Stimulated activated CD4-positive, alpha-beta T cell treated with anti-CD3 and anti-CD28 coated beads, TNF-alpha, amount 100 ng/mL, for 1 hour (primary cell): ENCODE results near the gene TOR1AIP2.
"Not testable (repeated sequence)": the region's sequence is repeated elsewhere in the genome, so short reads cannot be mapped to it uniquely, and the experiment has no call there.

Experiments
- DNase-seq, 3 donors: peaks; one replicate each; pipeline ENCODE4 v3.0.0-alpha.2; 2020; ENCODE audit warnings: low read depth in 3 of 3, low spot score in 1 of 3

TOR1AIP2 gene

DNA sequence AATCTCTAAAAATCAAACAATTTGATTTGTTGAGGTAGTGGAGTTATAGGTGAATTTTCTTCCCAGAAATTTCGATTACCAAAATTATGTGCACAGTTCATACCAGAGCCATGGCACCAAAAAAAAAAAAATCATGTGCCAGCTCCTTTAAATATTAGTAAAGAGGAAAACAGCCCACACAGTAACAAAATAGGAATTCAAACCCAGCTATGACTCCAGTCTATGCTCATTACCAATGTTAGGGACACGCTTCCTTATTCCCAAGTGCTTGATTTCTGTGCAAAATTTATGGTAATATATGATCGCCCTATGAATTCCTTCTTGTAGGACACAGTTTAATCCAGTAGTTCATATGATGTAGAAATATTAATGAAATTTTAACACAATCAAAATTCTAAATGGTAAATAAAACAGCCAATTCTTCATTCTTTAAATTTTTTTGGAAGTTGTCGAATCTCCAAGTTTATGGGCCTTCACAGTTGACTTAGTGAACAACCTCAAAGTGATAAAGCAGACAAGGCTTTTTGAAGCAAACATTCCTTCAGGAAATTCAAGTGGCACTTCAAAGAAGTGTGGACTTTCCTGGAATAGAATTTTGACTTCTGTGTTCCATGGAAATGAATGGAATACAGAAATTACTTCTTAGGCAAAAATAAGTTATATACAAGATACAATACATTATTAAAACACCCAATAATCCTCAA is 1.9 kb downstream of the TOR1AIP2 start:
- DNase-seq, result no peak

DNA sequence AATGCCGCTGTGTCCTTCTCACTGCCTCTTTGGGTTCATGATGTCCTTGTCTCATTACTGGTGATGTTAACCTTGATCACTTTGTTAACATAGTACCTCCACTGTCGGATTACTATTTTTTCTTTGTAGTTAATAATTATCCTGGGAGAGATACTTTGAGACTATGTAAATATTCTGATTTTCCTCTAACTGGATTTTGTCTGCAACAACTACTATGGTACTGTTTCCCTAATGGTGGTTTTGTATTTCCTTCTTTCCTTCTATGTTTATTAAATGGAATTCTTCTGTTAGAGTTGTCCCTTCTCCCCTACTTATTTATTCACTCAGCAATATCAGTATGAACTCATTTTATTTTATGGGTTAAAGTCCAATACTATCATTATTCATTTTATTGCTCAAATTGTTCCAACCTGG is 4.2 kb downstream of the TOR1AIP2 start:
- DNase-seq, result no peak

DNA sequence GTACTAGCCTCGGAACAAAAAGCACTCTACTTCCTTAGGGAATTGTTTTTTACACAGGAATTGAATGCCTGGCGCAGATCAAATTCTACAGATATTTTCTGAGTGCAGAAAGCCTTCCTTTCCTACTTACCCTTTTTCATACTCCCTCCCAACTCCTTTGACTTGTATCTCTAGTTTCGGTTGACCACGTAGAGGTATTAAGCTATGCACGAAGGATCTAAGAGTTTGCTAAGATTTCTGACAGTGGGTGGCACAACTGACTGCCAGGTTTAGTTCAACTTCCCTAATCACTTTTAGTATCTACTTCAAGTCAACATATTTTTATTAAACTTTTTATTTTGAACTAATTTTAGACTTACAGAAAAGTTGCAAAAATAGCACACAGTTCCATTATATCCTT is 5.0 kb downstream of the TOR1AIP2 start:
- DNase-seq, result no peak

DNA sequence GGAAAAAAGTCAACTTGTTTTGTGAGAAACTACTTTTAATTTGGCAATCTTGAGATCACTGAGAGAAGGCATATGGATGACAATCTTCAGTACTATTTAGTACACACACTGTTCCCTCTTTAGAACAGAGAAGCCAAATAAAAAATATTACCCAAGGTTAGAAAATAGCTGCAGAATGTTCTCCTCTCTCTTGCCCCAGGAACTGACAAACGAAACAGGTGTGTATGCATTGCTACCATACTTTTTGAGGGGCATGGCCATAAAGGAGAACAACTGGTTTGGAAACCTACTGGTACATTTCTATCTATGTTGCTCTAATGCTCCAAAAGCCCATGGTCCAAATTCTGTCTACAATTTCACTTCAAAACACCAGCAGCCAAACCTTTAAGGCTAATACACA is 5.7 kb downstream of the TOR1AIP2 start:
- DNase-seq, result no peak

DNA sequence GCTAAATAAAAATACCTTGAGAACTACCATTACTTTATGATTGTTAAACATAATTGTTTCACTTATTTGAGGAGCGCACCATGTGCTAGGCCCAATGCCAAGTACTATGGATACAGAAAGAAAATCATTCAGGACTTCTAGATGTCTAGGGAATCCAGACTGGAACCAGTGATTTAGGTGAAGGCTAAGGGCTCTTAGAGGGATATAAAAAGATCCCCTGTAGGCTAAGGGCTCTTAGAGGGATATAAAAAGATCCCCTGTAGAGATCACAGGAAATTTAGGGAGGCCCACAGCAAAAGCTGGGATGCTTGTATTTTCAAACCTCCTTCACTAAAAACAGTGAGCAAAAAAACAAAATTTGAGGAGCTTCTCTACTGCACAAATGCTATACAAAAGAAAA is 6.7 kb downstream of the TOR1AIP2 start:
- no peak for DNase-seq

DNA sequence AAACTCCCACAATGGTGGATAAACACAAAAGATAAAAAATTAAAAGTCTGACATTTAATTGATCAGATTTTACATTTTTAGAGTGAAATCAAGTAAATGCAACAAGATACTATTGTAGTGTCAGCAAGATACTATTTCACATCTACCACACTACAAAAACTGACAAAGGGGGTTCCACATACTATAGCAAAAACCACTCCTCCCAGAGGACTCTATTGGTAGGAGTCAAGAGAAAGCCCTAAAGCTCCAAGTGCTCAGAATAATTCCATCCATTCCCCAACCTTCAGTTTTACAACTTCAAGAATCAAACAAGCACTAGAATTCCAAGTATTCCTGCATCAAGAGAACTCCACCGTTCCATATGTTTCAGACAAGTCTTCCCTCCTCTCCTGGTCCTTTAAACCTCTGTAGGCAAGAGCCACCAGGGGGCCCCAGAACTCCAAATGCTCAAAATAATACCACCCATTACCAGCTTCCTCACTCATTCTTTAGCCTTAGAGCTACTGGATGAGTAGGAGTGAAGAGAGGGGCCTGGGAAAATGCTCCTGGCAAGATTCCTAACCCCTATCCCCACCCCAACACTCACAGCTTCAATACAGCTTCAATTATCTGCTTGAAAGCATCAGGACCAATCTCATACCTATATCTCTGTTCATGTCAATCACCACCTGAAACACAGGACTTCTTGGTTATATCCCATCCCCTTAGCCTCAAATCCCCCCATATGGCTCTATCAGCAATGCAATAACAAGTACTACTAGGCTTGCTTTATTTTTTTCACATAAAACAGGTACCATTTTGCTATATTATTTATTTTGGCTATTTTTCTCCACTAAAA is 9.9 kb downstream of the TOR1AIP2 start:
- peak in 1 of 3 donors; percentile 38 for DNase-seq

DNA sequence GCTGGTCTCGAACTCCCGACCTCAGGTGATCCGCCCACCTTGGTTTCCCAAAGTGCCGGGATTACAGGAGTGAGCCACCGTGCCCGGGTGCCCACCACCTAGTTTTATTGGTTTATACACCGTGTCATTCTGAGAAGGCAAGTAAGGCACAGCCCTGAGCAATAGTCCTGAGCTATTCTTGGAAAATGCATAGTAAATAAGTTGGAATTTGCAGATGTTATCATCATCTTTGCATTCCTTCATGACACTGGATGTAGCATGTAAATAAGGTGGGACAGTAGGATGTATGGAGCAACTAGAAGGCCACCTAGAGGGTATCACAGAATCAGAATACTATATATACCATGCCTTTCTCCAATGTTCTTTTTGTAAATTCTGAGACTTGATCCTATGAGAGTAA is 11.0 kb downstream of the TOR1AIP2 start:
- no peak for DNase-seq

DNA sequence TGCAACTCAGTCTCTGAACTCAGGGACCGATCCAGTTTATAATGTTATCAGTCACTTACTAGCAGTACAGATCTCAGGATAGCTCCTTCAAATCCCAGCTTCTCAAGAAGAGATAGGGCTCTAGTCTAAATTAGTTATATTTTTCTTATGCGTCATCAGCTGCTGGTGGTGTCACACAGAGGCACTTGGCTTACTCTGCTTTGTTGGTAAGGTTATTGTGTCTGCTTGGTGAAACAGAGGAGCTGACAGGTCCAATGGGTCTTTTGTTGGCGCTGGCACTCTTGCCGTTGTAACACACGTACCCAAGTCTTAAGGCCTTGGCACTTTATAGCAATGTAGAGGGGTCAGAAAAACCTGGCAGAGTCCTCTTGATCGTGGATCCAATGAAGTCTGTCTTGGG is 12.2 kb downstream of the TOR1AIP2 start:
- DNase-seq, result no peak

DNA sequence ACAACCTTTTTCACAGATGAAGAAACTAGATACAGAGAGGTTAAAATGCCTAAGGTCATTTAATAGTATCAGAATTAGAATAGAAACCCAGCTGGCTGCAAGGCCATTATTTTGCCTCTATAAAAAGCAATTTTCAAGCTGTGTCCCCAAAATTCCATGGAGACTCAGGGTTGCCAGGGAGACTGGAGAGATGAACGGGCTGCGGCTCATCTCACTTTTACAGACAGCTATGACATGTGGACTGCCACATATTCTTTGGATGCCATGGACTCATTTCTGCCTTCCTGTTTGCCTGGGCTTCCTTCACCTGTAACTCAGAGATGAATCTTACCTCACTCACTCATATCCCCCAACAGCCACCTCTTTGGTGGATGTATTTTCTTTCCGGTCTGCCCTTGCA is 17.0 kb downstream of the TOR1AIP2 start:
- DNase-seq, result no peak

DNA sequence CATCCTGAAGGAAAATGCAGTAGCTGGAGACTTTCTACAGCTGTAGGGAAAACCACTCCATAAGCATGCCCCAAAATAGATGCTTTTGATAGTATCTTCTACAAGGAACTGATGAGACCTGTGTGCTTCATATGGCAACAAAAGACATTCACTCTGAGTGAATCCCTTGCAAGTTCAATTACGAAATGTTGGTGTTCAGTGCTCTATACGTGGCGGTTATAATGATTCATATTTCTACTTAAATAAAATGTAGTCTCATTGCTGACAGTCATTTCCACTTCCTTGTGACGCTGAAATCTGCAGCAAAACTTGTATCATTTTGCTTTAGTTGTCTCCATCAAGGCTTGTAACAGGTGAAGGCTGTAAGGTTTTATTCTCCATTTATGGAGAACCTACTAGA is 20.6 kb downstream of the TOR1AIP2 start:
- no peak for DNase-seq

DNA sequence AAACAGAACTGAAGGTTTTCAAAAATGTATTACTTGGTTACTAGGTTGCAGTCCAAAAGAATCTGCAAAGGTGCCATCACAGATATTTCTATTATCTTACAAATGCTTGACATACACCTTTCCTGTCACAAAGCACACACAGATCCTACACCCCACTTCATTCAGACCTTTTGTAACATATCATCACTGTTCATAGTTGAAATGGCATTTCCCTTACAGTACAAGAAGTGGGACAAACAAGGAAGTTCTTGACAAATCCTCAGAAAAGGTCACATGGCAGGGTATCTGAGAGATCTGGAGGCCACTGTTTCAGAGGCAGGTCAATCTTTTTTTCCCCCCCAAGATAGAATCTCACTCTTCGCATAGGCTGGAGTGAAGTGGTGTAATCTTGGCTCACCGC is 21.3 kb downstream of the TOR1AIP2 start:
- DNase-seq, result no peak

DNA sequence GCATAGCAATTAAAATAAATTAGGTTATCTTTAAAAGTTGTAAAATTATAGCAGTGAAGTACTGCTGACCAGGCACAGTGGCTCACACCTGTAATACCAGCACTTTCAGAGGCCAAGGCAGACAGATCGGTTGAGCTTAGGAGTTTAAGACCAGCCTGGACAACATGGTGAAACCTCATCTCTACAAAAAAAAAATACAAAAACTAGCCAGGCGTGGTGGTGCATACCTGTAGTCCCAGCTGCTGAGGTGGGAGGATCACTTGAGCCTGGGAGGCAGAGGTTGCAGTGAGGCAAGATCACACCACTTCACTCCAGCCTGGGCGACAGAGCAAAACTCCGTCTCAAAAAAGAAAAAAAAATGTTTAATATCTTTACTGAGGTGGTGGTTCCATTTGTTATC is 21.8 kb downstream of the TOR1AIP2 start:
- not testable (repeated sequence) for DNase-seq

DNA sequence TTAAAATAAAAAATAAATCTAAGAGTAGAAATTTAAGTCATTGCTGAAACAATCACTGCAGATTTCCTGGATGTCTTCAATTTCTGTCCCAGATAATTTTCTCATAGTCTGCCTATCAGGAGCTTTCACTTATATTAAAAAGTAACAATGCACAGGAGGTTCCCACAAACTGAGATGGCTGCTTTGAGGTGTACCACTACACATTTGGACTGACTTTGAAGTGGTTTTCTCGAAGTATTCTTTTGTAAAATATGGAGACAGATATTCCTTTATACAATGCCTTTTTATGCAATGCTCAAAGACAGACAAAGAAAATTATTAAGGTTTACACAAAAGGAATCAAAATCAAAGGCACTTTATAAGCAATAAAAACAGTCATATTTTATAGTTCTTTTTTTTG is 24.5 kb downstream of the TOR1AIP2 start:
- no peak for DNase-seq

DNA sequence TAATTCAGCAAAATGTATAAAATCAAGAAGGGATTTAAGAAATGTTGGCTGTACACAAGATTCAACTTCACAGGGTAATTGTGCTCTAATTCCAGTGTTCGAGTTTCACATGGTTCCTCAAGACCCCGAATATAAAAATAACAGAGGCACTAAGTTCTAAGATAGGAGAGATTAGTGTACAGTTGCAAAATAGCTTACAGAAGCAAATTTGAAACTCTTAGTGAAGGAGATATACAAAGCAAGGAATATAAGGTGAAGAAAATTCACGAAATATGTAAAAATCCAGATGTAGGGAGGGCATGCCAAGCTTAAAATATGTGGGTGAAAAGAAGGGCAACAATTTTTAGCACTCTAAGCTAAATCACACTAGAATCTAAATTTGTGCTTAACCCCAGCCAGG is 29.4 kb downstream of the TOR1AIP2 start:
- no peak for DNase-seq

DNA sequence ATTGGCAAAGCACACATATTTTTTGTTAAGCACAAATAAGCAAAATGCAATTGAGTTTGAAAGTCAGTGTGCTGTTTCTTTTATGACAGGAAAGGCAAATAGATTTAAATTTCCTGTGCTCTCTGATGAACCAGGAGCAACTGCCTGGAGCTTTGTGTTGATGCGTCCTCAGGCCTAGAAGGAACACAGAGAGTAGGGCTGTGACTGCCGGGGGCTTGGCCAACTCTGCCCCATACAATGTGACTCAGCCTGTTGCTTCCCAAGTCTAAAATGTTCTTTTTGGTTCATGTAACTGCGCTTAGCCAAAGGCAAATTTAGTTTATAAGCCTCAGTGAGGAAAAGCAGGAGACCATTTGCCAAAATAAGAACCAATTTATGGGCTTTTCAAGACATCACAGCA is 37.5 kb downstream of the TOR1AIP2 start:
- DNase-seq, result no peak

DNA sequence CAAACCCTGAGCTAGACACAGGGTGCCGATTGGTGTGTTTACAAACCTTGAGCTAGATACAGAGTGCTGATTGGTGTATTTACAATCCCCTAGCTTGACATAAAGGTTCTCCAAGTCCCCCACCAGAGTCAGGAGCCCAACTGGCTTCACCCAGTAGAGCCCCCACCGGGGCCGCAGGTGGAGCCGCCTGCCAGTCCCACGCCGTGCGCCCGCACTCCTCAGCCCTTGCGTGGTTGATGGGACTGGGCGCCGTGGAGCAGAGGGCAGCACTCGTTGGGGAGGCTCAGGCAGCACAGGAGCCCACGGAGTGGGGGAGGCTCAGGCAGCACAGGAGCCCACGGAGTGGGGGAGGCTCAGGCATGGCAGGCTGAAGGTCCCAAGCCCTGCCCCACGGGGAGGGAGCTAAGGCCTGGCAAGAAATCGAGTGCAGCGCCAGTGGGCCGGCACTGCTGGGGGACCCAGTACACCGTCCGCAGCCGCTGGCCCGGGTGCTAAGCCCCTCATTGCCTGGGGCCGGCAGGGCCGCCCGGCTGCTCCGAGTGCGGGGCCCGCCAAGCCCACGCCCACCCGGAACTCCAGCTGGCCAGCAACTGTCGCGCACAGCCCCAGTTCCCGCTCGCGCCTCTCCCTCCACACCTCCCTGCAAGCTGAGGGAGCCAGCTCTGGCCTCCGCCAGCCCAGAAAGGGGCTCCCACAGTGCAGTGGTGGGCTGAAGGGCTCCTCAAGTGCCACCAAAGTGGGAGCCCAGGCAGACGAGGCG is 40.7 kb downstream of the TOR1AIP2 start:
- DNase-seq, result not testable (repeated sequence)

DNA sequence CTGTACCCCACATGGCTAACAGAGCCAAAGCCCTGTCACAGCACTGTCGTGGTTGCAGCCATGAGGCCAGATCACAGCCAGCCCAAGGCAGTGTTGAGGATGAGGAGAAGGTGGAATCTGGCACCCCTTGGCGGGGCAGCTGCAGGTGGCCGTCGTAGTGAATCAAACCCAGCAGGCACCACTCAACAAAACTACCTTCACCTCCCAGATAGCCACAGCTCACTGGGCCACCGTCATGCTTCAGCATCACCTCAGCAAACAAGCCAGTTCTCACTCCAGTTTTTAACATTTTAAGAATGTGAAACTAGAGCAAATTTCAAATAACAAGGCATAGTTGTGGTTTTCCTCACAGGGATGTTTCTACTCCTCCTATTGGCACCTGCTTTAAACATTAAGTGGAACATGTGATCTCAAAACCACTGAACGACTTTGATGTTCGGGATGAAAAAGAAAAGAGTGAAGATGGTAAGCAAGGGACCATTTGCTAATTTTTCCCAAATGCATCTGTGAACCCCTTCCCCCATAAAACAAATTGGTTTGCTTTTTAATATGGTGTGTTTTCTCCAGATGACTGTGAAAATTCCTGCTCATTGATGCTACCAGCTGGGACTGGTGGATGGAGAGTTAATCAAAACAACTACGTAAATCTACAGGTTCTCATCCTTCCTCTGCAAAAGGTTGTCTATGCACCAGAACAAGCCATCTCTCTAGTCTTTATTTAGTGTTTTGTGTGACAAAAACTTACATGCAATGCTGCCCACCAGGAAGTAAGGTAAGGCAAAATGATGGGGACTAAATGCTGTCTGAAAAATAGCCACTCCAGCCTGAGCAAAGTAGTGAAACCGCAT is 45.5 kb downstream of the TOR1AIP2 start:
- DNase-seq, result no peak

DNA sequence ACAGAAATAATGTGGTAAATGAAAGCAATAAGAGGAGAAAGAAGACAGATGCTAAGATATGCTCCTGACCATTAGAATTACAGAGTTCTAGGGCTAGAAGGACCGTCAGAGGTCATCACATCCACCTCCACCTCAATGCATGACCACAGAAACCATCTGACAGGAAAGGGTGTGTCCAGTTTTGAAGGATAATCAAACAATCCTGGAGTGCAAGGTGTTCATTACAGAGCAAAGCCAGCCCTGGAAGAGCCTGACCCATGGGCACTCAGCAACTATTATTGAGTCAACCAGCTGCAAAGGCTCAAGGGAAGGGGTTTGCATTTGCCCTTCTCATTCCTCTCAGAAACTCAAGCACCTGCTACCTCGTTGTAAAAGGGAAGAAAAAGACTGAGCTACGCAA is 46.4 kb downstream of the TOR1AIP2 start:
- no peak for DNase-seq

DNA sequence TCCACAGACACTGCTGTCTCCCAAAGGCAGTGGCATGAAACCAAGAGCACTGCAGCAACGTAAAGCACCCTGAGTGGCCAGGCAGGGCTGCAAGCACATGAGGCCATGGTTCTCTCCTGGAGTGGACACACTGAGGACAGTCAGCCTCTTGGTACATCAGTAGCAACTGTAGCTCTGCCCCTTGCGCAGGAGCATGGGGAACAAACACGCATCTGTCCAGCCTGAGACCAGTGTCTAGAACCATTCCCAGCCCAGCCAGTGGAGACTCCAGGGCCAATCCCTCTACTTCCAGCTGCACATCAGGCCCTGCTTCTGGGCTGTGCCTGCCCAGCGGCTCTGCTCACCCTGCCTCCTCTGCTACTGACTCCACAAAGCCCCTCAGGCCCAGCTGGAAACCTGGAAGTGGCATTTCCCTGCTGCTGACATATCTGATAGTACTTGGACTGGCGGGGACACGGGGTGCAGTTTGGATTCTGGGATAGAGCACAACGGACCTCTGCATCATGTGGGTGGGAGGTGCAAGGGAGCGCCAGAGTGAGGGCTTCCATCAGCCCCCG is 49.0 kb downstream of the TOR1AIP2 start:
- DNase-seq, result no peak

DNA sequence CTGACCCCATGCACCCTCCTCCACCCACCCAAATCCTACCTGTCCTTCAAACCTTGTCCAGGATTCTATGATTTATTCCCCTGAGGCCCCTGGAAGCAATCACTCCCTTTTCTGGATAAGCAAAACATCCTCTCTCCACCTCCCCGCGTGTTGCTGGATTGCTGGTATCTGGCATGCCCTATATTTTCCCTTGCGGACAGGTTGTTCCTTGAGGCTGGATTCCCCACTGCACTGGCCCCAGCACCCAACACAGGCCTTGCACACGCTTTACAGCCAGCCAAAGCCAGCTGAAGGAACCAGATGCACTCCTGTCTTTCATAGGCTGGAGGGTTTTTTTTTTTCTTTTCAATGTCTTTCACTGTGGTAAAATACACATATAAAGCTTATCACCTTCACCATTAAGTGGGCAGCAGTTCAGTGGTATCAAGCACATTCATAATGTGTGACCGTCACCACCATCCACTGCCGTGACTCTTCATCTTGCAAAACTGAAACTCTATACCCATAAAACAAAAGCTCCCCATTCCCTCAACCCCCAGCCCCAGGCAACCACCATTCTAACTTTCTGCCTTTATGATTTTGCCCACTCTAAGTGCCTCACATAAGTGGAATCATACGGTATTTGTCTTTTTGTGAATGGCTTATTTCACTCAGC is 50.9 kb downstream of the TOR1AIP2 start:
- no peak for DNase-seq
